Effector memory CD8-positive, alpha-beta T cell (primary cell): ENCODE measurements around the gene BTNL8.

Experiments used
- ATAC-seq: fragments of 150-1000 bp; cut with Tn5 transposase; replicated peaks from 2 replicates; pipeline ENCODE4 v1.10.0; 2021; ENCODE audit warnings: mild to moderate bottlenecking, moderate library complexity
- DNase-seq, 3 experiments: peaks; one replicate each; pipeline ENCODE4 v3.0.0; 2021
- H3K27ac Mint-ChIP-seq, 2 donors: one replicate each; pipeline ENCODE4 v1.8.0; 2022; ENCODE audit warnings: mild to moderate bottlenecking in 2 of 2, mixed read lengths in 2 of 2, moderate library complexity in 2 of 2
- H3K27me3 Mint-ChIP-seq, 2 donors: one replicate each; pipeline ENCODE4 v1.8.0; 2022; ENCODE audit warnings: mixed read lengths in 2 of 2
- H3K36me3 Mint-ChIP-seq: one replicate; pipeline ENCODE4 v1.8.0; 2022; ENCODE audit warnings: mild to moderate bottlenecking, moderate library complexity, mixed read lengths; ENCODE audit not compliant: insufficient read depth
- H3K4me1 Mint-ChIP-seq, 2 donors: one replicate each; pipeline ENCODE4 v1.8.0; 2022; ENCODE audit warnings: low read depth in 2 of 2, mixed read lengths in 2 of 2
- H3K4me3 Mint-ChIP-seq, 2 donors: one replicate each; pipeline ENCODE4 v1.8.0; 2022; ENCODE audit warnings: mild to moderate bottlenecking in 2 of 2, mixed read lengths in 2 of 2, moderate library complexity in 2 of 2
- H3K9me3 Mint-ChIP-seq, 2 donors: one replicate each; pipeline ENCODE4 v1.8.0; 2022; ENCODE audit warnings: mixed read lengths in 2 of 2

Gene BTNL8

GRCh38 chr5:180990086-180990881, 91.3 kb downstream of the BTNL8 start:
- DNase-seq (no peak), ATAC-seq (no peak)
- no peaks in the 10 kb centered on the region for H3K9me3 Mint-ChIP-seq
- peaks cover 23 to 69% of the 10 kb centered on the region in 2 donors for H3K27me3 Mint-ChIP-seq
- H3K36me3 Mint-ChIP-seq = no peaks in the 10 kb centered on the region
- H3K4me3 Mint-ChIP-seq = no peak overlapping the region
- H3K4me1 Mint-ChIP-seq = no peaks in the 10 kb centered on the region
- no peak overlapping the region for H3K27ac Mint-ChIP-seq

DNA sequence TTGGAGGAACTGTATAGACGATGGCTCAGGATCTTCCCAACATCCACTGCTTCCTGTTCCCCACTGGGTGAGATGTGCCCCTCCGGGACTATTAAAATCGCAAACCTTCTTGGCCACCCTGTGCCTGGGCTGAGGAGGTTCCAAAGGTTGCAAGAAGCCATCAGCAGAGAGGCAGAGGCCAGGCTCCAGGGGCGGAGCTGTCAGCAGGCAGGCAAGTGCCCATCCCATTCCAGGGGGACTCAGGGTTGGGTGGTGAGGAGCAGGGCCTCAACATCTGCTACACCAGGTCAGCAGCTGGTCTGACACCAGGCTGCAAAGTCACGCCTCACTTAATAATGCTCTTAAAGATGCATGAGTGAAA, 91.9 kb downstream of the BTNL8 start:
- DNase-seq (no peak), ATAC-seq (no peak)
- Mint-ChIP-seq H3K27me3 (peaks cover 23 to 69% of the 10 kb centered on the region in 2 donors), H3K9me3 (no peaks in the 10 kb centered on the region), H3K4me1 (no peaks in the 10 kb centered on the region), H3K27ac (no peak overlapping the region), H3K4me3 (no peak overlapping the region), H3K36me3 (no peaks in the 10 kb centered on the region)
